ENCODE measurements around the gene ATG2A.
A peak's percentile ranks its signal among the peaks of the same experiment; 100 is the strongest.

The ATG2A gene

DNA sequence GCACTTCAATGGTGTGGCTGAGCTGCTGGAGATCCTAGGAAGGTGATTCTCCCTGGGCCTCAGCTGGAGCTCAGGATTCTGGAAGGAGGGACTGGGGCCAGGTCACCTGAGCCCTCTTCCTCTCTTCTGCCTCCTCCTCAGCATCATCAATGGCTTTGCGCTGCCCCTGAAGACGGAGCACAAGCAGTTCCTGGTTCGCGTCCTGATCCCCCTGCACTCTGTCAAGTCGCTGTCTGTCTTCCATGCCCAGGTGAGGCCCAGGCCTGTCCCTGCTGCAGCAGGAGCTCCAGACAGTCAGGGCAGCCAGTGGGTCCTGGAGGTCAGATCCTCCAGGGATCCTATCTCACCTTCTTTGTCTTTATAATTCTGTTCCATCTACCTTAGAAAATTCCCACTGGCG is 13.3 kb upstream of the ATG2A start:
- Mint-ChIP-seq H3K36me3 (peaks cover 59% of the 10 kb centered on the region), H3K9me3 (no peaks in the 10 kb centered on the region), H3K27me3 (no peaks in the 10 kb centered on the region), H3K27ac (no peak overlapping the region), H3K4me3 (no peak overlapping the region), H3K4me1 (peaks cover 13% of the 10 kb centered on the region)
- ATAC-seq, result no peak

DNA sequence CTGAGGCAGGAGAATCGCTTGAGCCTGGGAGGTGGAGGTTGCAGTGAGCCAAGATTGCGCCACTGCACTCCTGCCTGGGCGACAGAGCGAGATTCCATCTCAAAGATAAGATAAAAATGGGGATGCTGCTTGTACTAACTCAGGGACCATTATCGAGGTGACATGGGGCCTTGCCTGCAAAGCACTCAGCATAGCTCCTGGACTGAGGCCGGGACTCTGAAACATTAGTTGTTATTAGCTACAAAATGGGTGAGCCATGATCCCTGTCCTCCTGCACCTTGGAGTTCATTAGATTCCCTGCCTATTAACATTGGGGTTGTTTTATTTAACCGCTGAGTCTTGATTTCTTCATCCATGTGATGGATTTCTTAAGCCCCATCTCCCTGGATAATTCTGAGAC is 12.6 kb upstream of the ATG2A start:
- no peak for ATAC-seq
- H3K27me3 Mint-ChIP-seq, result no peaks in the 10 kb centered on the region
- H3K9me3 Mint-ChIP-seq, result no peaks in the 10 kb centered on the region
- peaks cover 19% of the 10 kb centered on the region for H3K4me1 Mint-ChIP-seq
- no peak overlapping the region for H3K4me3 Mint-ChIP-seq
- H3K27ac Mint-ChIP-seq, result no peak overlapping the region
- H3K36me3 Mint-ChIP-seq, result peaks cover 59% of the 10 kb centered on the region

- no peak overlapping the region for H3K27ac Mint-ChIP-seq
- no peak for ATAC-seq
- peaks cover 25% of the 10 kb centered on the region for H3K4me1 Mint-ChIP-seq
- no peaks in the 10 kb centered on the region for H3K9me3 Mint-ChIP-seq
- H3K36me3 Mint-ChIP-seq, result peaks cover 59% of the 10 kb centered on the region
- no peaks in the 10 kb centered on the region for H3K27me3 Mint-ChIP-seq
- no peak overlapping the region for H3K4me3 Mint-ChIP-seq
Measured at GRCh38 chr11:64928957-64929356, 11.9 kb upstream of the ATG2A start.

DNA sequence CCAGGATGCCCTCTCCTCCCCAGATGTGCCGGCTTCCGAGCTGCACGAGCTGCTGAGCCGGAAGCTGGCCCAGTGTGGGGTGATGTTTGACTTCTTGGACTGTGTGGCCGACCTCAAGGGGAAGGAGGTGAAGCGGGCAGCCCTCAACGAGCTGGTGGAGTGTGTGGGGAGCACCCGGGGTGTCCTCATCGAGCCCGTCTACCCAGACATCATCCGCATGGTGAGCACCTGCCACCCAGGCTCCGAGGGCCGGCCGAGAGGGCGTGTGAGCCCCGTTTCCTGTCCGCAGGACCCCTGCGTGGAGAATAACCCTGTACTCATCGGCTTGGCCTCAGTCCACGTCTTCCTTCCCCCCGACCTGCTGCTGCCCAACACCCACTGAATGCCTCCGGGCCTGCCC is 9.7 kb upstream of the ATG2A start:
- Mint-ChIP-seq H3K9me3 (no peaks in the 10 kb centered on the region), H3K4me1 (peaks cover 33% of the 10 kb centered on the region), H3K4me3 (no peak overlapping the region), H3K27ac (peak overlapping the region; percentile 95), H3K27me3 (no peaks in the 10 kb centered on the region), H3K36me3 (peaks cover 40% of the 10 kb centered on the region)
- no peak for ATAC-seq

DNA sequence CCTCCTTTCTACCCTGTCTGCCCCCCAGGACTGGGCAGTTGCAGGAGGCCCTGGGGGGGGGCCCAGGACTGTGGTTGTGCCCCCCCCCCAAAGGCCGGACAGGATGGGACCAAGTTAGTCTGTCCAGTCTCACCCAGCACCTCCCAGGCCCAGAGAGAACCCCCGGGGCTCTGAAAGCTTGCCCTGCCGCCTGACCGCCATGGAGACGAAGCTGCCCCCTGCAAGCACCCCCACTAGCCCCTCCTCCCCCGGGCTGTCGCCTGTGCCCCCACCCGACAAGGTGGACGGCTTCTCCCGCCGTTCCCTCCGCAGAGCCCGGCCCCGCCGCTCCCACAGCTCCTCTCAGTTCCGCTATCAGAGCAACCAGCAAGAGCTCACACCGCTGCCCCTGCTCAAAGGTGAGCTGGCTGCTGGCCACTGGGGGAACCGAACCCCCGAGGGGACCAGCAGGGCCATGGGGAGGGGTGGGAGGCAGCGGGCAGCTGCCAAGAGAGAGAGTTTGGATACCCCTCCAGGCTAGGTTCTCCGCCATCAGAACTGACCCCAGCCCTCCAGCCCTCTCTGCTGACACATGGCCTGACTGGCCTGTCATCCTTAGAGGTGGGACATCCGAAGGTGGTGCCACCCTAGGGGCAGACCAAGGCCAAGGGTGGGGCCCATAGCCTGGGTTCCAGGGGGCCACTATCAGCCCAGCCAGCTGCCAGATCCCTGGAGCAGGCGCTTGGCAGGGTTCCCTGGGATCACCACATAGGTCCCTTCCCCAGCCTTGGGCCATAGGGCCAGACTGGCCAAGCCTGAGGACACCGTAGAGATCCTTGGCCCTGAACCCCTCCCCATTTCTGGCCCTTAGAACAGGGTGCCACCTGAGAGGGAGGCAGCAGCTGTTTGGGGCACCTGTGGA is 8.8 kb upstream of the ATG2A start:
- Mint-ChIP-seq H3K9me3 (no peaks in the 10 kb centered on the region), H3K4me3 (peak overlapping the region; percentile 99), H3K4me1 (peaks cover 33% of the 10 kb centered on the region), H3K36me3 (peaks cover 32% of the 10 kb centered on the region), H3K27ac (peak overlapping the region; percentile 95), H3K27me3 (no peaks in the 10 kb centered on the region)
- no peak for ATAC-seq

GRCh38 chr11:64924910-64925284 is 7.9 kb upstream of the ATG2A start:
- no peaks in the 10 kb centered on the region for H3K27me3 Mint-ChIP-seq
- H3K9me3 Mint-ChIP-seq, result no peaks in the 10 kb centered on the region
- ATAC-seq, result peak; percentile 2
- peaks cover 33% of the 10 kb centered on the region for H3K4me1 Mint-ChIP-seq
- peaks cover 24% of the 10 kb centered on the region for H3K36me3 Mint-ChIP-seq
- peak overlapping the region; percentile 99 for H3K4me3 Mint-ChIP-seq
- H3K27ac Mint-ChIP-seq, result peak overlapping the region; percentile 95

GRCh38 chr11:64923944-64924909 is 7.2 kb upstream of the ATG2A start, which contains the start of gene PPP2R5B:
PPP2R5B (plus strand) TSS chr11:64924689; CDS start chr11:64925735, 1,046 bp downstream.
- peak within 1 kb of the TSS; percentile 95 for H3K27ac Mint-ChIP-seq
- H3K4me3 Mint-ChIP-seq, result peak within 1 kb of the TSS; percentile 99
- H3K4me1 Mint-ChIP-seq, result peaks cover 33% of the 10 kb centered on the region
- peaks cover 17% of the 10 kb centered on the region for H3K36me3 Mint-ChIP-seq
- ATAC-seq, result peak; percentile 96
- no peaks in the 10 kb centered on the region for H3K9me3 Mint-ChIP-seq
- no peaks in the 10 kb centered on the region for H3K27me3 Mint-ChIP-seq

DNA sequence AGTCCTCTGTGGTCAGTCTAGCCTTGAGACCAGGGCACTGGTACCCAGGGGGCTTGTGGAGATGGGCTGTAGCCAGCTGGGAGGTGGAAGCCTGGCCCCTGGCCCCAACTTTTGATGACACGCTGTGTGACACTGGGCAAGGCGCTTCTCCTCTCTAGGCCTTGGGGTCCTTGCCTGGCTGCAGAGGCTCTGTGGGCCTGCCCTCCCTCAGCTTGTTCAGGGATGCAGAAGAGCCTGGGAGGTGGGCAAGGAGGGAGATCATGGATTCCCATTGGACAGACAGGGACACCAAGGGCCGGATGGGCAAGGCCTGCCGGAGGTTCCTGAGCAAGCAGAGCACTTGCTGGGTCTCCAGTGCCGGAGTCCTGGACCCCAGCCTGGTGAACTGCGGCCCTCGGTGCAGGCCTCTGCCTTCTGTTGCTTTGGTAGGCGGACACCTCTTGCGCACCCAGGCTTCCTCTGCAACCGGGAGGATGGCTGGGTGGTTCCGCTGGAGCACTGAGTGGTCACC is 6.2 kb upstream of the ATG2A start:
- no peaks in the 10 kb centered on the region for H3K27me3 Mint-ChIP-seq
- ATAC-seq, result no peak
- no peak overlapping the region for H3K4me3 Mint-ChIP-seq
- peaks cover 33% of the 10 kb centered on the region for H3K4me1 Mint-ChIP-seq
- H3K9me3 Mint-ChIP-seq, result no peaks in the 10 kb centered on the region
- H3K27ac Mint-ChIP-seq, result peak overlapping the region; percentile 44
- peaks cover 7% of the 10 kb centered on the region for H3K36me3 Mint-ChIP-seq

- Mint-ChIP-seq H3K9me3 (no peaks in the 10 kb centered on the region), H3K4me1 (peaks cover 41% of the 10 kb centered on the region), H3K27me3 (no peaks in the 10 kb centered on the region), H3K4me3 (no peak overlapping the region), H3K27ac (no peak overlapping the region), H3K36me3 (no peaks in the 10 kb centered on the region)
- ATAC-seq, result no peak
Measured at GRCh38 chr11:64921384-64921783, 4.4 kb upstream of the ATG2A start.

- Mint-ChIP-seq H3K4me3 (no peak overlapping the region), H3K27me3 (no peaks in the 10 kb centered on the region), H3K4me1 (peaks cover 44% of the 10 kb centered on the region), H3K27ac (no peak overlapping the region), H3K36me3 (no peaks in the 10 kb centered on the region), H3K9me3 (no peaks in the 10 kb centered on the region)
- ATAC-seq, result no peak
Measured at GRCh38 chr11:64920124-64920523, 3.1 kb upstream of the ATG2A start.

DNA sequence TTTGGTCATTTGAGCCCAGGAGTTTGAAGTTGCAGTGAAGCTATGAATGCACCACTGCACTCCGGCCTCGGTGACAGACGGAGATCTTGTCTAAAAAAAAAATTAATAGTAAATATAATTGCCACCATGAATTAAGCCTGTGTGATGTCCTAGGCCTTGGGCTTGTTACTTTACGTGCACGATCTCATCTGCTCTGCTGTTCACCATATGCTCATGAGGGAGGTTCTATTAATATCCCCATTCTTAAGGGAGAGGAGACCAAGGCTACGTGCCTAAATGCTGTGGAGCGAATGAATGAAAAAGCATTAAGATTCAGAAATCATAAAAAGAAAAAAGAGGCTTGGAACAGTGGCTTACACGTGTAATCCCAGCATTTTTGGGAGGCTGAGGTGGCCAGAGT is 2.6 kb upstream of the ATG2A start:
- H3K27ac Mint-ChIP-seq, result no peak overlapping the region
- ATAC-seq, result no peak
- no peaks in the 10 kb centered on the region for H3K36me3 Mint-ChIP-seq
- H3K4me3 Mint-ChIP-seq, result no peak overlapping the region
- no peaks in the 10 kb centered on the region for H3K9me3 Mint-ChIP-seq
- no peaks in the 10 kb centered on the region for H3K27me3 Mint-ChIP-seq
- peaks cover 45% of the 10 kb centered on the region for H3K4me1 Mint-ChIP-seq

GRCh38 chr11:64918017-64918416 is 1.0 kb upstream of the ATG2A start:
- Mint-ChIP-seq H3K27ac (peak overlapping the region; percentile 93), H3K4me1 (peaks cover 38% of the 10 kb centered on the region), H3K36me3 (peaks cover 8% of the 10 kb centered on the region), H3K27me3 (no peaks in the 10 kb centered on the region), H3K9me3 (no peaks in the 10 kb centered on the region), H3K4me3 (peak overlapping the region; percentile 89)
- ATAC-seq, result no peak

DNA sequence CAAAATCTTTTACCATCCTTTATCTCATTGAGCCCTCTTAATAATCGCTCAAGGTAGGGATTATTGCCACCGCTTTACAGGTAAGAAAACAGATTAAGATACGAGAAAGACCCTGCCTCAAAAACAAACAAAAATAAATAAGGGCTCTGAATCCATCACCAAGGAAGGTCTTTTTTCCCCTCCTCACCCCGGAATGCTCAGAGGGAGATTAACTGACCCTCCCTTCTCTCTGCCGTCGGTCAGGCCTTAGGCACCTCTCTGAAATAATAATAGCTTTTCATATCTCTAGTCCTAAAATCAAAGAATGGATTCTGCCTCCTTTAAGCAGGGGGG is 620 bp upstream of the ATG2A start:
- peaks cover 8% of the 10 kb centered on the region for H3K36me3 Mint-ChIP-seq
- no peaks in the 10 kb centered on the region for H3K27me3 Mint-ChIP-seq
- peak overlapping the region; percentile 93 for H3K27ac Mint-ChIP-seq
- no peak for ATAC-seq
- H3K4me1 Mint-ChIP-seq, result peaks cover 35% of the 10 kb centered on the region
- H3K9me3 Mint-ChIP-seq, result no peaks in the 10 kb centered on the region
- H3K4me3 Mint-ChIP-seq, result peak overlapping the region; percentile 89

GRCh38 chr11:64916040-64916774 is 802 bp downstream of the ATG2A start:
- Mint-ChIP-seq H3K9me3 (no peaks in the 10 kb centered on the region), H3K27ac (peak overlapping the region; percentile 93), H3K36me3 (peaks cover 16% of the 10 kb centered on the region), H3K27me3 (no peaks in the 10 kb centered on the region), H3K4me3 (peak overlapping the region; percentile 89), H3K4me1 (peaks cover 41% of the 10 kb centered on the region)
- ATAC-seq, result peak; percentile 2
